ENCODE data around the gene MLN. TPM values are rescaled to one million over a fixed set of nuclear protein-coding genes. Genes with fewer than 3 reads are reported as not detected.
A peak's percentile ranks its signal among the peaks of the same experiment; 100 is the strongest.

Gene MLN
- polyA plus RNA-seq, 1 of the 3 experiments (the other 2 are of a cell fraction) = not detected

- DNase-seq = no peak
- Histone ChIP-seq H2AFZ (ENCODE audit: low read depth) (no peak overlapping the region), H4K20me1 (ENCODE audit: insufficient read depth) (no peaks in the 10 kb centered on the region; the same call in 1 of the 2 replicates), H3K9me3 (no peaks in the 10 kb centered on the region), H3K4me2 (0 out of 2 replicates have a peak overlapping the region, but pooled peaks have one; percentile 51), H3K27me3 (ENCODE audit: insufficient read depth) (no peaks in the 10 kb centered on the region), H3K9ac (0 out of 2 replicates have a peak overlapping the region, but pooled peaks have one; percentile 19), H3K36me3 (replicated peaks in 1 of 2; ENCODE audit: control insufficient read depth in 1 of 2, insufficient read depth in 2 of 2, low read length in 1 of 2) (peaks cover 9 to 14% of the 10 kb centered on the region in 2 experiments), H3K79me2 (ENCODE audit: insufficient read depth) (no peaks in the 10 kb centered on the region), H3K4me3 (ENCODE audit: low read depth in 2 of 2, low read length in 1 of 2) (no peak overlapping the region), H3K9me2 (no peaks in the 10 kb centered on the region), H3K27ac (ENCODE audit: low read depth in 2 of 2, low read length in 1 of 2) (0 out of 4 replicates have a peak overlapping the region, but pooled peaks of 1 of the 2 experiments have one; percentile 14), H3F3A (replicated peaks; ENCODE audit: insufficient read depth) (peaks cover 37% of the 10 kb centered on the region), H3K4me1 (ENCODE audit: control insufficient read depth in 1 of 2, insufficient read depth in 2 of 2, low read depth in 1 of 2, low read length in 1 of 2) (peaks cover 21 to 48% of the 10 kb centered on the region in 2 experiments; a peak in 3 of 4 replicates)
- no peak for TF ChIP-seq REST (IDR thresholded peaks at IDR 0.05; ENCODE audit: low read depth, low read length)
- no peak for TF ChIP-seq FOXJ3 (CRISPR knock-in tag; IDR thresholded peaks at IDR 0.05)
- no peak for TF ChIP-seq MXI1 (IDR thresholded peaks at IDR 0.05; ENCODE audit: low read depth, low read length)
- TF ChIP-seq TCF12 (IDR thresholded peaks at IDR 0.05) = no peak
- no peak for TF ChIP-seq IRF3 (IDR thresholded peaks at IDR 0.05; ENCODE audit: low read depth, low read length)
- no peak for TF ChIP-seq MAX (IDR thresholded peaks at IDR 0.05; ENCODE audit: low read depth)
- no peak for TF ChIP-seq RFX5 (IDR thresholded peaks at IDR 0.05; ENCODE audit: low read length)
- no peak for TF ChIP-seq NRF1 (IDR thresholded peaks at IDR 0.05; ENCODE audit: low read depth, low read length)
- no peak for TF ChIP-seq YY1 (IDR thresholded peaks at IDR 0.05; ENCODE audit: low read depth)
- TF ChIP-seq GATA2 (CRISPR knock-in tag; IDR thresholded peaks at IDR 0.05) = no peak
- no peak for TF ChIP-seq ELF1 (IDR thresholded peaks at IDR 0.05)
- no peak for TF ChIP-seq JUND (IDR thresholded peaks at IDR 0.05)
- no peak for TF ChIP-seq USF1 (IDR thresholded peaks at IDR 0.05; ENCODE audit: borderline replicate concordance, low read depth)
- no peak for TF ChIP-seq RAD21 (IDR thresholded peaks at IDR 0.05; ENCODE audit: low read length)
- no peak for TF ChIP-seq EZH2phosphoT487 (IDR thresholded peaks at IDR 0.05; ENCODE audit: borderline replicate concordance, low read depth)
- no peak for TF ChIP-seq NFIC (IDR thresholded peaks at IDR 0.05; ENCODE audit: borderline replicate concordance)
- TF ChIP-seq GABPA (IDR thresholded peaks at IDR 0.05; ENCODE audit: low read depth) = no peak
- no peak for TF ChIP-seq USF2 (IDR thresholded peaks at IDR 0.05; ENCODE audit: borderline replicate concordance, low read depth, low read length)
- no peak for TF ChIP-seq SIN3A (IDR thresholded peaks at IDR 0.05; ENCODE audit: borderline replicate concordance, low read depth, low read length)
- WGBS (ENCODE audit: low lambda C conversion rate) = 88% methylated on average over 6 of the region's 10 CpGs
- ChIA-PET POLR2A (no interaction called here), CTCF (interaction anchor here (0.8 to 14.7 kb wide), 23 partner anchors 8 to 394 kb away, joined by 3 to 204 read pairs (median 6); partner anchors contain the start of genes IP6K3, LEMD2 and UQCC2)
Observed at GRCh38 chr6:33769248-33769821, 34.5 kb downstream of the MLN start.

Data from SK-N-SH (cell line).